Epithelial cell of proximal tubule (primary cell): ENCODE data around the gene GRM7. TPM values are rescaled to one million over a fixed set of nuclear protein-coding genes. Genes with fewer than 3 reads are reported as not detected.

Experiments used
- DNase-seq: peaks from one replicate; pipeline ENCODE4 v3.0.0-alpha.2; 2011; ENCODE audit warnings: low read depth
- H3K4me3 ChIP-seq: 2 replicates; pipeline ENCODE4 v1.5.1; 2011; ENCODE audit warnings: low read depth, mild to moderate bottlenecking, low read length
- total RNA-seq: library from RNA; depleted of rRNA; stranded (reverse); fragments of >200 nt; gene quantifications from 2 replicates; pipeline ENCODE4 v1.2.3, GENCODE V29; 2015
- TF ChIP-seq, protein P1 (sequence below): conservative IDR thresholded peaks from 2 replicates; pipeline ENCODE4 v1.5.1; 2012; ENCODE audit warnings: low read depth, mild to moderate bottlenecking, low read length

The GRM7 gene
- total RNA-seq, 1 donor from 2014 or later, result not detected

DNA sequence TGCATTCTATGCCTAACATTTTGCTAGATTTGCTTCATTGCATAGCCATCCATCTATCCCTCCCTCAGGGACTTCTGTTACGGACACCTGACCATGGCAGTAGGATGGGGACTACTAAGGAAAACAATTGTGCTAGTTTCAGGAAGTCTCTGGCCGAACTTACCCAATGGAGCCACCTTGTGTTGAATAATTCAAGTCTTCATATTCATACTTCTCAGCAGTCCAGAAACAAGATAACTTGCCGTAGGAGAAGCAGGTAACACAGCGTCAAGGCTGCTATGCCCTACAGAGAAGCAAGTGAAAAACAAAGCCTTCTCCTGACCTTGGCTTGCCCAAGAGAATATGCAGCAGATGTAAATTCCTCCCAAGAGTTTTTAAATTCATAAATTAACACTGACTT, 685.3 kb downstream of the GRM7 start:
- no peak overlapping the region for H3K4me3 ChIP-seq
- TF ChIP-seq, protein P1, sequence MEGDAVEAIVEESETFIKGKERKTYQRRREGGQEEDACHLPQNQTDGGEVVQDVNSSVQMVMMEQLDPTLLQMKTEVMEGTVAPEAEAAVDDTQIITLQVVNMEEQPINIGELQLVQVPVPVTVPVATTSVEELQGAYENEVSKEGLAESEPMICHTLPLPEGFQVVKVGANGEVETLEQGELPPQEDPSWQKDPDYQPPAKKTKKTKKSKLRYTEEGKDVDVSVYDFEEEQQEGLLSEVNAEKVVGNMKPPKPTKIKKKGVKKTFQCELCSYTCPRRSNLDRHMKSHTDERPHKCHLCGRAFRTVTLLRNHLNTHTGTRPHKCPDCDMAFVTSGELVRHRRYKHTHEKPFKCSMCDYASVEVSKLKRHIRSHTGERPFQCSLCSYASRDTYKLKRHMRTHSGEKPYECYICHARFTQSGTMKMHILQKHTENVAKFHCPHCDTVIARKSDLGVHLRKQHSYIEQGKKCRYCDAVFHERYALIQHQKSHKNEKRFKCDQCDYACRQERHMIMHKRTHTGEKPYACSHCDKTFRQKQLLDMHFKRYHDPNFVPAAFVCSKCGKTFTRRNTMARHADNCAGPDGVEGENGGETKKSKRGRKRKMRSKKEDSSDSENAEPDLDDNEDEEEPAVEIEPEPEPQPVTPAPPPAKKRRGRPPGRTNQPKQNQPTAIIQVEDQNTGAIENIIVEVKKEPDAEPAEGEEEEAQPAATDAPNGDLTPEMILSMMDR, result peak; percentile 62
- DNase-seq, result peak; percentile 18

DNA sequence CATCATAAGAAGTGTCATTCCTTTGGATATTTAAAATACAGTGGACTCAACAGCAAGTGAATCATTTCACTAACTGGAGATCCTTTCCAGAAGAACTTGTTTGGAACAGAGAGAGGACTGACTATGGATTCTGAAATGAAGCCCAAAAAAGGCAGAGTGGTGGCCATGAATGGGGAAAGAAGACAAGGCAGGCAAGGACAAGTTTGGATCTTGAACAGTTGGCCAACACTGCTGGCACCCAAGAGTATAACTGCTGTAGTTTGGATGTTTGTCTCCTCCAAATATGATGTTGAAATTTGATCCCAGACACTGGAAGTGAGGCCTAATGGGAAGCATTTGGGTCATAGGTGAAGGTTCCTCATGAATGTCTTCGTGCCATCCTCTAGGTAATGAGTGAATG, 686.9 kb downstream of the GRM7 start:
- TF ChIP-seq, protein P1, result no peak
- DNase-seq, result no peak
- H3K4me3 ChIP-seq, result no peak overlapping the region

DNA sequence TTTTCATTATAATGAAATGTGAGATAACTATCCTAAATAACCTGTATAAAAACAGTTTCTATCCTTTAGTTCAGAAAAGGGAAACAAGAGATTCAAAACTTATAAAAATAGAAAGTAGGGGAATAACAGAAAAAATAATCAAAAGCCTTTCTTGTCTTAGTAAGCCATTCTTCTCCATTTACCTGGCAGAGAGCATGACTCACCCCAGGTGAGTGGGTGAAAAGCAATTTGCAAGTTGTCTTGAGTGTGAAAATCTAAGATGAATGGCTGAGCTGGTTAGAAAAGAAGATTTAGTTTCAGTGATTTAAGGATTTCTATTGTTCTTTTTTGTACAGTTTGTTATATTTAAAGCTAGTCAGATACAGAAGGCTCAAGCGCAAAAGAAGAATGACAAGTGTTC, 702.0 kb downstream of the GRM7 start:
- DNase-seq, result no peak
- no peak overlapping the region for H3K4me3 ChIP-seq
- TF ChIP-seq, protein P1, result no peak

DNA sequence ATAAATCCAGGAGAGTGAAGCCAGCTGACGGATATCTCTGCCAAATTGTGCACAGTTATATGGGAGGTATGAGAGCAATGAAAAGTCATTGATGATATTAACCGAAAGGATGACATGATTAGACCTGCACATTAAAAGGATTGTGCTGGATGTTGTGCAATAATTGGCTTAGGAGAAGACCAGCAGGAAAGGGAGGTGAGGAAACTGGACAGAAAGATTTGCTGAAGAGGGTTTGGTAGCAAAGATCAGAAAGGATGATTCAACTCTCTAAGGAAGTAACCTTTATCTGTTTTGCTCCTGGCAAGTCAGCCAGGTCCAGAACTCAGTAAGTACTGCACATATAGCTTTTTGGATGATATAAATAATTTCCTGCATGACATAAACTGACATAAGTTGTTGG, 704.7 kb downstream of the GRM7 start:
- no peak overlapping the region for H3K4me3 ChIP-seq
- TF ChIP-seq, protein P1, result no peak
- no peak for DNase-seq

DNA sequence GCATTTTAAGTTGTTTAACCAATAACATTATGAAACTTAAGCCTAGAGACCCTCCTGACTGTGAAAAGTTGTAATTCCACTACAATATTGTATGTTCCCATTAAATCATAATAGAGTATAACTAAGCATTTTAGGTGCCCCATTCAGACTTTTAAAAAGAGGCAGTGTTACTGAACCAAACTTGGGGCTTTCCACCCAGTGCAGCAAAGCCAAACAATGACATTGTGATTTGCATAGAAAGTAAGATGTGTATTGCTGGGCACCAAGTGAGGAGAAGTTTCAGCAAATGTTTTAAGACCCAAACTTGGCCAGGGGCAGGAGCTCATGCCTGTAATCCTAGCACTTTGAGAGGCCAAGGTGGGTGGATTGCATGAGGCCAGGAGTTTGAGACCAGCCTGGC, 706.2 kb downstream of the GRM7 start:
- DNase-seq, result no peak
- TF ChIP-seq, protein P1, result no peak

DNA sequence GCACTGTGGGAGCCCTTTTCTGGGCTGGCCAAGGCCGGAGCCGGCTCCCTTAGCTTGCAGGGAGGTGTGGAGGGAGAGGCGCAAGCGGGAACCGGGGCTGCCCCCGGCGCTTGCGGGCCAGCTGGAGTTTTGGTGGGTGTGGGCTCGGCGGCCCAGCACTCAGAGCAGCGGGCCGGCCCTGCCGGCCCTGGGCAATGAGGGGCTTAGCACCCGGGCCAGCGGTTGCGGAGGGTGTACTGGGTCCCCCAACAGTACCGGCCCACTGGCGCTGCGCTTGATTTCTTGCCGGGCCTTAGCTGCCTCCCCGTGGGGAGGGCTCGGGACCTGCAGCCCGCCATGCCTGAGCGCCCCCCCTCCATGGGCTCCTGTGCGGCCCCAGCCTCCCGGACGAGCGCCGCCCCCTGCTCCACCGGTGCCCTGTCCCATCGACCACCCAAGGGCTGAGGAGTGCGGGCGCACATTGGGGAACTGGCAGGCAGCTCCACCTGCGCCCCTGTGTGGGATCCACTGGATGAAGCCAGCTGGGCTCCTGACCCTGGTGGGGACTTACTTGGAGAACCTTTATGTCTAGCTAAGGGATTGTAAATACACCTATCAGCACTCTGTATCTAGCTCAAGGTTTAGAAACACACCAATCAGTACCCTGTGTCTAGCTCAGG, 707.7 kb downstream of the GRM7 start:
- no peak overlapping the region for H3K4me3 ChIP-seq
- TF ChIP-seq, protein P1, result no peak

More for the DNA sequence above, 706.2 kb downstream of the GRM7 start:
- no peak overlapping the region for H3K4me3 ChIP-seq

DNA sequence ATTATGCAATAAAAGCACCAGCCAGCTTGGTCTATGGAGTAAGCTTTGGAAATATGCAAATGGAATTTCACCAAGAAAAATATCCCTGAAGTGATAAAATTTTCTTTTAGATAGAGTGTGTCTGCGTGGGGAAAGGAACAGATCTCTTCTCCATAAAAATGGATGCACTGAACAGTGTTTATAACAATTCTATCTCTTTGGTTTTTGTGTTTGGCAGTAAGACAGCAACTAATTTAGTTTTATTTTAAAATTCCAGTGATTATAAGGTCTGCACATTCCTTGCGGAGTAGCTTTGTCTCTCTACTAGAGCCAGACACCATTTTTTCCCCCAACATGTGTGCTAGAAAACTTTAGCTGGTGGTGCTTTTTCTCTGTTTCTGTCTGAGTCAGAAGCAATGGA, 712.4 kb downstream of the GRM7 start:
- no peak overlapping the region for H3K4me3 ChIP-seq
- no peak for DNase-seq
- TF ChIP-seq, protein P1, result no peak

More for the DNA sequence above, 707.7 kb downstream of the GRM7 start:
- DNase-seq, result no peak
